OCI-LY1 (cell line): ENCODE results near the gene INAVA.

Experiments used
- EZH2 ChIP-seq: fragments of 200-600 bp; sonication (generic), shearing (Covaris generic); IDR thresholded peaks from 2 replicates; pipeline ENCODE4 v1.8.0; 2017; ENCODE audit warnings: borderline replicate concordance, mixed run types, mild to moderate bottlenecking, antibody characterized with exemption, low read length, moderate library complexity, mixed read lengths
- TF ChIP-seq, protein P1 (sequence below): fragments of 200-600 bp; sonication (generic), shearing (Covaris generic); IDR thresholded peaks from 2 replicates; pipeline ENCODE4 v1.5.1; 2017; ENCODE audit warnings: mild to moderate bottlenecking, antibody characterized with exemption, low read length, moderate library complexity, mixed read lengths

DNA sequence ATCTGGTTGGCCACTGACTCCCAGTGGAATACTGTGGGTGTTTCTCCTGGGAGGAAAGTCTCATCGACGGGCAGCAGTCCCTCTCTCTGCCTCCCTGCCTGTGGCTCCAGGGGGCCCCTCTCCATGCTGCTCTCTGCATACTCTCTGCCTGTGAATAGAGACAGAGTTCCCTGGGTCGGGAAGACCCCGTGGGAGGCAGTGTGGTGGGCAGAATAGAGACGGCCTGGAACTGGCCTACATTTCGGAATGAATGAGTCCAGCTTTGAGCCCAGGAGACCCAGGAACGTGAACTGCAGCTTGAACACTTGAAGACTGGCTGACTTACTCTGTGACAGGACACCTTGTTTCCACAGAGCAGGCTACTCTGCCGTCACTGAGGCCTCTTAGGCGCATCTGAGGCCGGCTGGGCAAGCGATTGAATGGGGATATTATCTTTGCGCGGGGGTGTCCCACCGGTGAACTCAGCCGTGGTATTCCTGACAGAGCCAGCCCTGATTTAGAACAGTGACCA lies 64.8 kb downstream of the INAVA start:
- TF ChIP-seq, protein P1, sequence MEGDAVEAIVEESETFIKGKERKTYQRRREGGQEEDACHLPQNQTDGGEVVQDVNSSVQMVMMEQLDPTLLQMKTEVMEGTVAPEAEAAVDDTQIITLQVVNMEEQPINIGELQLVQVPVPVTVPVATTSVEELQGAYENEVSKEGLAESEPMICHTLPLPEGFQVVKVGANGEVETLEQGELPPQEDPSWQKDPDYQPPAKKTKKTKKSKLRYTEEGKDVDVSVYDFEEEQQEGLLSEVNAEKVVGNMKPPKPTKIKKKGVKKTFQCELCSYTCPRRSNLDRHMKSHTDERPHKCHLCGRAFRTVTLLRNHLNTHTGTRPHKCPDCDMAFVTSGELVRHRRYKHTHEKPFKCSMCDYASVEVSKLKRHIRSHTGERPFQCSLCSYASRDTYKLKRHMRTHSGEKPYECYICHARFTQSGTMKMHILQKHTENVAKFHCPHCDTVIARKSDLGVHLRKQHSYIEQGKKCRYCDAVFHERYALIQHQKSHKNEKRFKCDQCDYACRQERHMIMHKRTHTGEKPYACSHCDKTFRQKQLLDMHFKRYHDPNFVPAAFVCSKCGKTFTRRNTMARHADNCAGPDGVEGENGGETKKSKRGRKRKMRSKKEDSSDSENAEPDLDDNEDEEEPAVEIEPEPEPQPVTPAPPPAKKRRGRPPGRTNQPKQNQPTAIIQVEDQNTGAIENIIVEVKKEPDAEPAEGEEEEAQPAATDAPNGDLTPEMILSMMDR, result no peak
- no peak for TF ChIP-seq EZH2
